Central memory CD4-positive, alpha-beta T cell (primary cell): ENCODE results near the gene ZNF41.
A peak's percentile ranks its signal among the peaks of the same experiment; 100 is the strongest.
"Not testable (repeated sequence)": the region's sequence is repeated elsewhere in the genome, so short reads cannot be mapped to it uniquely, and the experiment has no call there.

Experiments
- DNase-seq: peaks from one replicate; pipeline ENCODE4 v3.0.0; 2022
- total RNA-seq, 3 experiments: gene quantifications; one replicate each; lab custom pipeline; 2026; lab: John Stamatoyannopoulos, UW

Gene ZNF41
- total RNA-seq, result 25.8 to 38.2 (median 27.2) reads per million in 3 experiments

- DNase-seq, result peak; percentile 75
Measured at GRCh38 chrX:47482512-47483305, at the start of gene ZNF41. Gene ZNF41 (minus strand): TSS chrX:47483222. CDS start chrX:47467481, 15,741 bp downstream.

GRCh38 chrX:47530049-47530448, 47.0 kb upstream of the ZNF41 start:
- DNase-seq, result no peak

- DNase-seq, result no peak
Measured at GRCh38 chrX:47529548-47529947, 46.5 kb upstream of the ZNF41 start.

DNA sequence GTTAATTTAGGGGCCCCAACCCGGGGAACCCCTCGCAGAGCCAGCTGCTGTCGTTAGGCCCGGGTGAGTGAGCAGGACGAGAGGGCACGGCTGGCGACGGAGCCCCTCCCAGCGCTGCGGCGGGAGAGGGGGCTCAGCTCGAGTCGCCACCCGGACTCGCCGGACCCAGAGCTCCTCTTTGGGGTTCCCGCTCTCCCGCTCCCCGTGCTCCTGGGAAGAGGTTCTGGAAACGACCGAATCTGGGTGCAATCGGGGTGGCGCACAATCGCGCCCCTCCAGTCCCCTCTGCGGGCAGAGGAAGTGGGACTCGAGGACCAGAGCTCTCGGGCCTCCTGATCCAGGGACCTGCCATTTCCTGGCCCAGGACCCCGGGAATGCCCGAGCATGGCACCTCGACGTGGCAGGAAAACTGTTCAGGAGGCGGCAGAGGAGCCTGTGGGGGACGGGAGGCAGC, 40.7 kb upstream of the ZNF41 start:
- no peak for DNase-seq

DNA sequence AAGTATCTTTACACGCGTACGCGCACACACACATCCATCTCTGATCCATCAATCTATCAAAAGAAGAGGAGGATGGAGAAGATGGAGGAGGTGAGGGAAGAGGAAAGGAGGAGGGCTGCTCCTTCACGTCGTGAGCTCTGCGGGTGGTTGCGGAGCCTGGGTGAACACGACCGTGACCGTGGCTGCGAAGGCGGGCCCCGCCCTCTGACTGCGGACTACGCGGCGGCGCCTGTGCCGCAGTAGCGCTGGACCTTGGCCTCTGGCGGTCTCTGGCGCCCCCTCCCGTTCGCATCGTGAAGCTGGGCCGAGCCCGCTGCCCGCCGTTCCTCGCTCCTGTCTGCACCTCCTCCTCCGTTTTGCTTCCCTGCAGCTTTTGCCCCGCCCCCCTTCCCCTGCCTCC, 40.3 kb upstream of the ZNF41 start:
- peak; percentile 62 for DNase-seq

DNA sequence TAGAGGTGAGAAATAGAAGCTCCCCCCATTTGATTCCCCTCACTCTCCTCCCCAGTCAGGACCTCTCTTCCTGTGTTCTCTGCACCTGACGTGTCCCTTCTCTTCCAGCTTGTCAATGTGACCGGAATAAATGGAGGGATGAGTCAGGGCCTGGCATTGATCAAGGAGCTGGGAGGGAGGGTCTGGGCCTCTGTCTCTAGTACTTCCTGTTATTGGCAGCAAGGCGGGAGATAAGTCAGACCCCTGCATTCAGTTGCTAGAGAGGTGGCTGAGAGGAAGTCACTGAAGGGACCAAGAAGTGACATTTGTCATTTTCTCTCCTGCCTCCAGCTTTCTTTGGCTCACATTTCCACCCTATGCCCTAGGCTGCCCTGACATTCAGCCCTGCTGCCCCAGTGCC, 35.1 kb upstream of the ZNF41 start:
- no peak for DNase-seq

- no peak for DNase-seq
Measured at GRCh38 chrX:47515941-47516665, 33.1 kb upstream of the ZNF41 start.

GRCh38 chrX:47514533-47515235, 31.7 kb upstream of the ZNF41 start:
- no peak for DNase-seq

DNA sequence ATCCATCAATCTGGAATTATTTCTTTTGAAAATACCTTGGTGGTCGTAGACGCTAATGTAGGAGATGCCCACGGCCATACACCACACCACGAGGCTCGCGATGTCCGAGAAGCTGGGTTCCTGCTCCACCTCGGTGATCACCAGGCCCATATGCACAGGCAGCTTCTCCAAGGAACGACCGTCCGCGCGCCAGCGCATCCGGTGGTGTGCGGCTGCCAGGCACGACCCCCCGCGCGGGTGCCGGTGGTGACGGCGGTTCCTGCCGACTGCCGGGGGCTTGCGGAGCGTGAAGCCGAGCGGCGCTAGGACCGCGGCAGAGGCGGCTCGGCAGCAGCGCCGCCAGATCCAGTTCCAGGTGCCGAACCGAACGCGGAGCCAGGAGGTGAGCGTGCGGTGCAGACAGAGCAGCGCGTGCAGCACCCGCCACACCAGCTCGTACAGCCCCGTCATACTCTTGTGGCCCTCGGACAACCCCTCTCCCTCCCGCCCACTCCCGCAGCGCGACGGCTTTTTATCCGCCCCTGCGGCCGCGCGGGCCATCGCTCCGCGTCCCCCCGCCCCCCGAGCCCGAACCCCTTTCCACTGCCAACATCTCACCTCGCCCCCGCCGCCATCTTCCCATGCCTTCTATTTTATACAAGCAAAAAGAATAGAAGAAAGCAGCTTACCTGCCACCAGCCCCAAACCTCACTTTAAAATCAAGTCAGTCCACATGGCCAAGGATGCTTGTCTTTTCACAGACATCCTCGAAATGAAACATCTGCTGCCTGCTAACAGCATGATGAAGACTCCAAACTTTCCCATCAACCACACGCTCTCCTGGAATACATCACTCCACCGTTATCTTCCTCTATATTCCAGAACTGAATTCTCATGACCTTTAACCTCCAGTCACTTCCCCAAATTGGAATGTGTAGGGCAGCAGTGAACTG, 30.3 kb upstream of the ZNF41 start:
- not testable (repeated sequence) for DNase-seq

DNA sequence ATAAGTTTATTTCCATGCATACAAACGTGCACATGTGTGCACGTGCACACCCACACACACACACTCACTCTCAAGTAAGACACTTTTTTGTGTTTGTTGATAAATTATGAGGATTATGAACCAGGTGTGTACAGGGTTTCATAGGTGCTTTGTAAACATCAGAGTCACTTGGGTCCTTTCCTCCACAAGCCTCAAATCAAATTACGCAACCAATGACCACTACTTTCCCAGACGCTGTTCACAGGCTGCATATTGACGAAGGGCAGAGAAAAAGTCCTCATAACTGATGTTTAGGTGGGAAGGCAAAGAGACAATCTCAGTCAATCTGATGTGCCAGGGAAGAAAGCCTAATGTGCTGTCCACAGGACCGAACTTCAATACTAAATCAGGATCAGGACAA, 29.4 kb upstream of the ZNF41 start:
- DNase-seq, result not testable (repeated sequence)

DNA sequence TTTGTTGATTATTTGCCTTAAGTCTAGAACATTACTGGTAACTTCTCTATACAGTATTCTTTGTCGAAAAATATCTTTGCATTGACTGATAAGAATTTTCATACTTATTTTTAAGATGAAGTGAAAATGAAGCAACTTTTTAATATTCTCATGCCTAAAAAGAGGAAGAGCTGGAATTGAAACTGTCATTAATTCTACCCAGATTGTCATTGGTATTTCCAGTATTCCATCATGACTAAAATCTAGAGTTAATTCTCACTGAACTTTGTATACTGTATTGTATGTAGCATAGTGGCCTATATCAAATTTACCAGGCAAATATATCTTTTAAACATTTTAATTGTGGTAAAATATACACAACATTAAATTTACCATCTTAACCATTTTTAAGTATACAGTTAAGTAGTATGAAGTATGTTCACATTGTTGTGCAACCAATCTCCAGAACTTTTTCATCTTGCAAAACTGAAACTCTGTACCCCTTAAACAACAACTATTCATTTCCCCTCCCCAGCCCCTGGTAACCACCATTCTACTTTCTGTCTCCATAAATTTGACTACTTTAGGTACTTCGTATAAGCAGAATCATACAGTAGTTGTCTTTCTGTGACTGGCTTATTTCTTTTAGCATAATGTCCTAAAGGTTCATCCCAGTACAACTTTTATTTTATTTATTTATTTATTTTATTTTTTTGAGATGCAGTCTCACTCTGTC, 24.3 kb upstream of the ZNF41 start:
- DNase-seq, result no peak

GRCh38 chrX:47503151-47503550, 20.1 kb upstream of the ZNF41 start:
- no peak for DNase-seq

GRCh38 chrX:47502316-47503125, 19.5 kb upstream of the ZNF41 start:
- DNase-seq, result no peak

DNA sequence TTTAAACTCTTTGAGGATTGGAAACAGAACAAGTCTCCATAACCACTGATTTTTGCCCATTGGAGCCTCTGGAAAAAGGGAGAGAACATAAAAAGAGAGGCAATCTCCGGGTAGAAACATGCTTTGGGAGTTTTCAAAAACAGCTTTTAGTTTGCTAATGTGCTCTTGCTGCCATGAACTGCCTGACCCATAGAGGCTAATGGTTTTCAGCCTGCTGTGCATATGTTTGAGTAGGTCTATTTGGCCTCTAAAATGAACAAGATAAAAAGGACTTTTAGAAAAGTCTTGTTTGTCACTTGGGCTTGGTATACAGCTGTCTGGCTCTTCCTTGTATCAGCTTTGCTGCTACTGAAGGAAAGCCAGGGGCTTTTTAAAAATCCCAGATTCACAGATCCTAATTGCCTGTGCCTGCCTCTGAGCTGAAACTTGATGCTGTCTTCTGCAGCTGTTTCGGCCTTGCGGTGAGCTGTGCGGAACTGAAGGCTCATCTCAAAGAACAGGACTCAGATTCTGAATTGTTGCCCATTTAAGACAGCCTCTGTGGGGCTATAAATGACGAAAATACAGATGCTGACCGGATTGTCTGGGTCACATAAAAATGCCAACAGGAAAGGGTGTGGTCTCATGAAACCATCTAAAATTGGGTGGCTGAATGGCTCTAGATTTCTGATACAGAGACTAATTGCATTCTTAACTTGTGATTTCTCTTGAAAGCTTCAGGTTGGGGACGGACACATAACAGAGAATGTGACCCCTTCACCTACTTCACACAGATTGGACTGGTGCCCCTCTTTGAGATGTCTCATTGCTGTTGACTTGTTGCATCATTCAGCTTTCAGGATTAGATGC, 18.4 kb upstream of the ZNF41 start:
- DNase-seq, result no peak

DNA sequence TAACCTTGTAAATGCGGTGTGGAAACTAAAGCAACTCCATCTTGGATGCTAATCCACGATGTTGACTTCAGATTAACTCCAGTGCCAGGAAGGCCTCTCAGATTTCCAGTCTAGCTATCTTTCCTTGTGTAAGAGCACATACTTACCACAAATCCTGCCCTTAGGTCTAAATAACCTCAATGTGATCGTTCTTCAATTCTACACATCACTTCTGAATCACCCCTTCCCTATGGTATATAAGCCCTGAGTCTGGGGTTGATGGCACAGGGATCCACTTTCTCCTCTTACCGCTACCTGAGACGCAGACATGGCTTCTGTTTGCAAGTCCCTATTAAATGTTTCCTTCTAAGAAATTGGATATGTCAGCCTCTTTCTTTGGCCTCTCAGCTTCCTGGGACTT, 17.5 kb upstream of the ZNF41 start:
- no peak for DNase-seq

DNA sequence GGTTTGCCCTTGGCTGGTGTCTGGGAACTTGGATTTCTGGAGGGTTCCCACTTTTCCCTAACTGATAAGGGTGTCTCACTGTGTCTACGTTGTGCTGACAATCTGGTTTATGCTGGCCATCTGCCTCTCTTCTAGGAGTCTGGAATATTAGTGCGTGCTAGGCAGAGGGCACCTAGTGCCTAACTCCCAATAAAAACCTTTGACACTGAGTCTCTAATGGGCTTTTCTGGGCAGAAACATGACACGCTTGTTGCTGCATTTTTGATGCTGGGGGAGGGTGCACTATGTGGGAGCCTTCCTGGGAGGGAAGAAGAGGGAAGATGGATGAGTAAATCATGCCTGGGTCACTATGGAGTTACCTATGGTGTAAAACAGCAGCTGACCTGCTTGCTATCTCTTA, 16.3 kb upstream of the ZNF41 start:
- DNase-seq, result no peak

- DNase-seq, result no peak
Measured at GRCh38 chrX:47498411-47498810, 15.4 kb upstream of the ZNF41 start.

DNA sequence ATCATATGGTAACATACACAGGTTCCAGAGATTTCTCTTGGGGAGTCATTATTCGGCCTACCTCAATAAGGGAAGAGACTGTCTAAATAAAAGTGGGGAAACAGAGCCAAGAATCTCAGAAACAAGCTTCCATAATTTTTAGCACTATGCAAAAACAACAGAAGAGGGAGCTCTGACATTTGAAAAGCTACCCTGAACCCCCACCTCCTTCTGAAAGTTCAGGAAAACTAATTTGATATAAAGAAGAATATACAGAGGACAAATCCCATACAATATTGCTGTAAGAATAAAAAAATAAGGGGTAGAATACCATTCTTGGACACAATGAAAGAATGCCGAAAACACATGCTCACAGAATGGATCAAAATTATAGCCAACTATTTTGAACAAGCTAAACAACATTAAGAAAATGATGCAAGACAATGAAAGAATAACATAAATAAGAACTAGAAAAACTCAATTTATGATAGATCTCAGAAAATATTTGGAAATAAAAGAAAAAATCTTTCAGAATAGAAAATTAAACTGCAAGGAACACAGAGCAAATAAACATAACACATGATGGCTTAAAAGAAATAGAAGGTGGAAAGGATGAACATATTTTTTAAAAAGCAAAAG, 14.4 kb upstream of the ZNF41 start:
- no peak for DNase-seq

DNA sequence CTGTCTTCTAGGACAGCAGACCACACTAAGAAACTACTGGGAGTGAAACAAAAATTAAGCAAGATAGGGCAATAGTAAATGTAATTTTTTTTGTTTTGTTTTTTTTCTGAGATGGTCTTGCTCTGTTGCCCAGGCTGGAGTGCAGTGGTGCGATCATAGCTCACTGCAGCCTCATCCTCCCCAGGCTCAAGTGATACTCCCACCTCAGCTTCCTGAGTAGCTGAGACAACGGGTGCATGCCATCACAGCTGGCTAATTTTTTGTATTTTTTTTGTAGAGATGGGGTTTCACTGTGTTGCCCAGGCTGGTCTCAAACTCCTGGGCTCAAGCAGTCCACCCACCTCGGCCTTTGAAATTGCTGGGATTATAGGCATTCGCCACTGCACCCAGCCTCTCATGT, 9.1 kb upstream of the ZNF41 start:
- DNase-seq, result not testable (repeated sequence)
